Stimulated activated naive CD4-positive, alpha-beta T cell (primary cell): ENCODE data around the gene SORCS2.

Experiments
- DNase-seq, 6 experiments: peaks; one replicate each; lab custom pipeline; 2025; lab: John Stamatoyannopoulos, UW

SORCS2 gene

GRCh38 chr4:7304436-7304835 is 112.1 kb downstream of the SORCS2 start:
- no peak for DNase-seq

- no peak for DNase-seq
Measured at GRCh38 chr4:7306021-7306965, 114.0 kb downstream of the SORCS2 start.

- DNase-seq = no peak
Measured at GRCh38 chr4:7306986-7307385, 114.6 kb downstream of the SORCS2 start.

GRCh38 chr4:7307394-7308099 is 115.2 kb downstream of the SORCS2 start:
- DNase-seq = no peak

GRCh38 chr4:7309181-7309580 is 116.8 kb downstream of the SORCS2 start:
- no peak for DNase-seq

- no peak for DNase-seq
Measured at GRCh38 chr4:7309636-7310390, 117.5 kb downstream of the SORCS2 start.

GRCh38 chr4:7310451-7310850 is 118.1 kb downstream of the SORCS2 start:
- no peak for DNase-seq

GRCh38 chr4:7311205-7311604 is 118.9 kb downstream of the SORCS2 start:
- no peak for DNase-seq

- no peak for DNase-seq
Measured at GRCh38 chr4:7312691-7313090, 120.4 kb downstream of the SORCS2 start.

- no peak for DNase-seq
Measured at GRCh38 chr4:7313347-7313811, 121.0 kb downstream of the SORCS2 start.

- DNase-seq = no peak
Measured at GRCh38 chr4:7313991-7314390, 121.7 kb downstream of the SORCS2 start.

GRCh38 chr4:7315286-7315685 is 122.9 kb downstream of the SORCS2 start:
- no peak for DNase-seq

- no peak for DNase-seq
Measured at GRCh38 chr4:7315935-7316334, 123.6 kb downstream of the SORCS2 start.

- no peak for DNase-seq
Measured at GRCh38 chr4:7319024-7319423, 126.7 kb downstream of the SORCS2 start.

GRCh38 chr4:7320206-7320797 is 128.0 kb downstream of the SORCS2 start:
- DNase-seq = no peak

- no peak for DNase-seq
Measured at GRCh38 chr4:7322166-7322991, 130.0 kb downstream of the SORCS2 start.

- no peak for DNase-seq
Measured at GRCh38 chr4:7323461-7323871, 131.1 kb downstream of the SORCS2 start.

GRCh38 chr4:7323872-7324650 is 131.7 kb downstream of the SORCS2 start:
- no peak for DNase-seq

- DNase-seq = no peak
Measured at GRCh38 chr4:7324651-7325121, 132.3 kb downstream of the SORCS2 start.

GRCh38 chr4:7325541-7325940 is 133.2 kb downstream of the SORCS2 start:
- no peak for DNase-seq
